GM23338 (cell line): ENCODE data around the gene PUM2.

Experiments
- CREB1 ChIP-seq: fragments of 250-450 bp; sonication (Bioruptor Pico); IDR thresholded peaks from 2 replicates; pipeline ENCODE4 v1.5.0; 2020; ENCODE audit warnings: low read depth, mild to moderate bottlenecking, moderate library complexity
- CTCF ChIP-seq, 2 experiments: fragments of 200-600 bp in 1 of 2; sonication (generic) in 1 of 2; conservative IDR thresholded peaks; 2 replicates each; pipeline versions ENCODE4 v1.5.1 to v1.6.1; 2016 to 2017; ENCODE audit warnings: antibody characterized with exemption in 2 of 2, low read depth in 2 of 2, mild to moderate bottlenecking in 2 of 2, moderate library complexity in 1 of 2
- ETS1 ChIP-seq: IDR thresholded peaks from 2 replicates; pipeline ENCODE4 v1.6.1; 2016; ENCODE audit warnings: antibody characterized with exemption
- EZH2 ChIP-seq: fragments of 200-600 bp; sonication (generic); IDR thresholded peaks from one replicate; pipeline ENCODE4 v1.8.0; 2017; ENCODE audit warnings: antibody characterized with exemption, mild to moderate bottlenecking, low read depth; ENCODE audit not compliant: unreplicated experiment
- NANOG ChIP-seq: IDR thresholded peaks from 2 replicates; pipeline ENCODE4 v1.6.1; 2016; ENCODE audit warnings: antibody characterized with exemption, borderline replicate concordance
- POLR2AphosphoS5 ChIP-seq: IDR thresholded peaks from 2 replicates; pipeline ENCODE4 v1.6.1; 2016; ENCODE audit warnings: antibody characterized with exemption, low read depth
- REST ChIP-seq: IDR thresholded peaks from one replicate; pipeline ENCODE4 v1.6.1; 2018; ENCODE audit warnings: antibody characterized with exemption; ENCODE audit not compliant: unreplicated experiment

- TF ChIP-seq CREB1 (CRISPR knock-in tag) (no peak), POLR2AphosphoS5 (no peak), REST (no peak), NANOG (no peak), CTCF (conservative IDR thresholded peaks at IDR 0.05; ENCODE audit: low read depth in 2 of 2) (no peak), EZH2 (no peak), ETS1 (no peak)
Observed at GRCh38 chr2:20372896-20373640, 22.4 kb upstream of the PUM2 start.
